ENCODE data around the gene CMKLR1.

GRCh38 chr12:108287227-108287626 is 51.9 kb downstream of the CMKLR1 start:
- no peak for TF ChIP-seq GATA2 (IDR thresholded peaks at IDR 0.05; ENCODE audit: low read depth, low read length)
- TF ChIP-seq GATA3 (IDR thresholded peaks at IDR 0.05; ENCODE audit: low read depth, low read length) = no peak
